ENCODE data around the gene AMPD1. TPM values are rescaled to one million over a fixed set of nuclear protein-coding genes. Genes with fewer than 3 reads are reported as not detected.
A peak's percentile ranks its signal among the peaks of the same experiment; 100 is the strongest.

The AMPD1 gene
- total and polyA plus RNA-seq, 4 donors, result 0.34 TPM; not detected in 3

DNA sequence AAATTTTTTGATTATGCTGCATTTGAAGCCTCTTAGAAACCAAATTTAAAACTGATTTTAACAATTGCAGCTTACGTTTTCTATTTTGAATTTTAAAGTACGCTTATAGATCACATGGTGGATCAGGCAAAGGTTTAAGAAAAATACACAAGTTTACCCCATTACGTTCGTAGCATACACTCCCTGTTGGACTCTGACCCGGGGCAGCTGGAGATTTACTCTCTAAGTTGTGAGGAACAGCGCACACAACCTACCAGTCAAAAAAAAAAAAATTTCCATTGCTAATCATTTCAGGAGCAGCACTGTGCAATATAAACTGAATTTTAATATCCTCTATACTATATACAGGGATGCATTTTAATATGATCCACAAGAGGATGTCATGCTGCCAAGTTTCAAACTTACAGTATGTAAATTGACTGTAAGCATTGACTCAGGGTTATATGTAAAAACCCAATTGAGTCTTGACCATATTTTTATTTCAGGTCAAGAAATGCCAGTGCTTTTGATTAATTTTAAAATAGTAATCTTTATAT is 42.0 kb upstream of the AMPD1 start:
- Histone ChIP-seq H3K27ac (ENCODE audit: low read depth in 1 of 2, low read length in 1 of 2) (no peak overlapping the region), H3K4me3 (no peak overlapping the region), H3K27me3 (ENCODE audit: control insufficient read depth in 3 of 3, insufficient read depth in 3 of 3, low read length in 2 of 3) (no peaks in the 10 kb centered on the region), H3K36me3 (ENCODE audit: control insufficient read depth in 4 of 4, insufficient read depth in 4 of 4, low read length in 4 of 4) (peaks cover 21 to 44% (median 32%) of the 10 kb centered on the region in 4 donors), H3K9ac (ENCODE audit: insufficient read depth in 1 of 2, low read length in 2 of 2) (no peak overlapping the region), H3K9me3 (ENCODE audit: control insufficient read depth in 4 of 4, insufficient read depth in 3 of 4, low read length in 3 of 4) (no peaks in the 10 kb centered on the region), H3K4me1 (ENCODE audit: control insufficient read depth in 5 of 5, insufficient read depth in 5 of 5, low read length in 5 of 5) (peaks cover 0 to 7% (median 0%) of the 10 kb centered on the region in 5 donors)
- TF ChIP-seq, protein P1, sequence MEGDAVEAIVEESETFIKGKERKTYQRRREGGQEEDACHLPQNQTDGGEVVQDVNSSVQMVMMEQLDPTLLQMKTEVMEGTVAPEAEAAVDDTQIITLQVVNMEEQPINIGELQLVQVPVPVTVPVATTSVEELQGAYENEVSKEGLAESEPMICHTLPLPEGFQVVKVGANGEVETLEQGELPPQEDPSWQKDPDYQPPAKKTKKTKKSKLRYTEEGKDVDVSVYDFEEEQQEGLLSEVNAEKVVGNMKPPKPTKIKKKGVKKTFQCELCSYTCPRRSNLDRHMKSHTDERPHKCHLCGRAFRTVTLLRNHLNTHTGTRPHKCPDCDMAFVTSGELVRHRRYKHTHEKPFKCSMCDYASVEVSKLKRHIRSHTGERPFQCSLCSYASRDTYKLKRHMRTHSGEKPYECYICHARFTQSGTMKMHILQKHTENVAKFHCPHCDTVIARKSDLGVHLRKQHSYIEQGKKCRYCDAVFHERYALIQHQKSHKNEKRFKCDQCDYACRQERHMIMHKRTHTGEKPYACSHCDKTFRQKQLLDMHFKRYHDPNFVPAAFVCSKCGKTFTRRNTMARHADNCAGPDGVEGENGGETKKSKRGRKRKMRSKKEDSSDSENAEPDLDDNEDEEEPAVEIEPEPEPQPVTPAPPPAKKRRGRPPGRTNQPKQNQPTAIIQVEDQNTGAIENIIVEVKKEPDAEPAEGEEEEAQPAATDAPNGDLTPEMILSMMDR (IDR thresholded peaks at IDR 0.05; ENCODE audit: control extremely low read depth, extremely low read depth), result no peak
- 95 to 97% methylated on average over 6 of the region's 6 CpGs for WGBS, 2 donors
- DNase-seq (no peak), ATAC-seq (ENCODE audit: insufficient read depth, low FRiP score) (no peak)

DNA sequence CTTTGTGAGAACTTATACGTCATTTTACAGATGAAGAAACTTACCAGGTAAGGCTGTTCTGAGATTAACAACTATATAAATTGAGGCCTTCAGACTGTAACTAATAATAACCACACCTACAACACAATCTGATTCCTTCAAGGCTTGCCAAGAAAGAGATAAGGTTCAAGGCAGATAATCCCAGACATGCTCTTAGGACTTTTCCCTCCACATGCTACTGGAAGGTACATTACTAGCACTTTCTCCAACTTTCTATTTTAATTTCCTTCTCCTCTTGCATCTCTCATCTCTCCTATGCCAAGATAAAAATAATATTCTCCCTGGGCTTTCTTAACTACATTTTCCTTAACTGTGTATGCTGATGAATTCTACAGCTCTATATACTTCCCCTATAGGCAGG is 40.1 kb upstream of the AMPD1 start:
- TF ChIP-seq, protein P1 (IDR thresholded peaks at IDR 0.05; ENCODE audit: control extremely low read depth, extremely low read depth), result no peak
- no peak for ATAC-seq (ENCODE audit: insufficient read depth, low FRiP score)
- peaks cover 21 to 51% (median 32%) of the 10 kb centered on the region in 4 donors for H3K36me3 ChIP-seq (ENCODE audit: control insufficient read depth in 4 of 4, insufficient read depth in 4 of 4, low read length in 4 of 4)

DNA sequence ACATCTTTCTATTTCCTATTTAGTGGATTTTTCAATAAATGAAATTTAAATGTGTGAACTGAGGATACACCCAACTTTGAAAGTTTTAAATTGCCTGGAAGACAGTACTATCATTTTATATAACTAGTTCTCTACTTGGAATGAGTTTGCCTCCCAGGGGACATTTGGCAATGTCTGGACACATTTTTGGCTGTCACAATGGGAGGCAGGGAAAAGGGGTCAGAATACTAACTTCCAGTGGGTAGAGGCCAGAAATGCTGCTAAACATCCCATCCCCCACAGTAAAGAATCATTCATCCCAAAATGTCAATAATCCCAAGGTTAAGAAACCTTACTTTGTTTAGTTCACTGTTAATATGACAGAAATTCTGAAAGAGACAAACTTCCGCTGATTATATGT is 34.4 kb upstream of the AMPD1 start:
- Histone ChIP-seq H3K4me1 (ENCODE audit: control insufficient read depth in 5 of 5, insufficient read depth in 5 of 5, low read length in 5 of 5) (peaks cover 0 to 4% (median 0%) of the 10 kb centered on the region in 5 donors), H3K36me3 (ENCODE audit: control insufficient read depth in 4 of 4, insufficient read depth in 4 of 4, low read length in 4 of 4) (peaks cover 25 to 72% (median 43%) of the 10 kb centered on the region in 4 donors), H3K27me3 (ENCODE audit: control insufficient read depth in 3 of 3, insufficient read depth in 3 of 3, low read length in 2 of 3) (no peaks in the 10 kb centered on the region), H3K27ac (ENCODE audit: low read depth in 1 of 2, low read length in 1 of 2) (no peak overlapping the region), H3K9me3 (ENCODE audit: control insufficient read depth in 4 of 4, insufficient read depth in 3 of 4, low read length in 3 of 4) (no peaks in the 10 kb centered on the region), H3K4me3 (no peak overlapping the region), H3K9ac (ENCODE audit: insufficient read depth in 1 of 2, low read length in 2 of 2) (no peak overlapping the region)
- DNase-seq (peak in 2 of 3 donors; percentile 7 to 12), ATAC-seq (ENCODE audit: insufficient read depth, low FRiP score) (no peak)
- TF ChIP-seq, protein P1 (IDR thresholded peaks at IDR 0.05; ENCODE audit: control extremely low read depth, extremely low read depth), result no peak
- WGBS, 2 donors, result 95 to 100% methylated on average over 1 of the region's 1 CpG

More for the DNA sequence above, 40.1 kb upstream of the AMPD1 start:
- Histone ChIP-seq H3K27ac (ENCODE audit: low read depth in 1 of 2, low read length in 1 of 2) (no peak overlapping the region), H3K9ac (ENCODE audit: insufficient read depth in 1 of 2, low read length in 2 of 2) (no peak overlapping the region), H3K4me1 (ENCODE audit: control insufficient read depth in 5 of 5, insufficient read depth in 5 of 5, low read length in 5 of 5) (peaks cover 0 to 4% (median 0%) of the 10 kb centered on the region in 5 donors), H3K4me3 (no peak overlapping the region), H3K27me3 (ENCODE audit: control insufficient read depth in 3 of 3, insufficient read depth in 3 of 3, low read length in 2 of 3) (no peaks in the 10 kb centered on the region), H3K9me3 (ENCODE audit: control insufficient read depth in 4 of 4, insufficient read depth in 3 of 4, low read length in 3 of 4) (no peaks in the 10 kb centered on the region)
- 97 to 98% methylated on average over 1 of the region's 1 CpG for WGBS, 2 donors
- DNase-seq, result no peak

DNA sequence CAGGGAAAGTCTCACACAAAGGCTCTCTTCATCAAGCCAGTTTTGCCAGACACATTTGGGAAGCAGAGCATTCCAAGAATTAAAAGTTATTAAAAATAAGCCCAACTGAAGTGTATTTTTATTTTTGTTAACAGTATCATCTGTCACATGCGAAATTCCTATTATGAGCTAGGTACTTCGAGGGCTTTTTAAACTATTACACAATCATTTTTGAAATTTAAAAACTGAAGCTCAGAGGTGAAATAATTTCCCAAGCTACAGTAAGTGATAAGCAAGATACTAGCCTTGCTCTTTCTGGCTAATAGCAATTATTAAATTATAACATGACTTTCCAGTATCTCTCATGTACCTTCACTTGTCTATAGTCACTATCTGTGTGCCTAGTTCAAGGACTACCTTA is 33.2 kb upstream of the AMPD1 start:
- no peak overlapping the region for H3K9ac ChIP-seq (ENCODE audit: insufficient read depth in 1 of 2, low read length in 2 of 2)
- H3K4me3 ChIP-seq, result no peak overlapping the region
- ATAC-seq (ENCODE audit: insufficient read depth, low FRiP score) (no peak), DNase-seq (no peak)
- peaks cover 26 to 78% (median 47%) of the 10 kb centered on the region in 4 donors for H3K36me3 ChIP-seq (ENCODE audit: control insufficient read depth in 4 of 4, insufficient read depth in 4 of 4, low read length in 4 of 4)
- peaks cover 0 to 7% (median 0%) of the 10 kb centered on the region in 5 donors for H3K4me1 ChIP-seq (ENCODE audit: control insufficient read depth in 5 of 5, insufficient read depth in 5 of 5, low read length in 5 of 5)
- H3K27me3 ChIP-seq (ENCODE audit: control insufficient read depth in 3 of 3, insufficient read depth in 3 of 3, low read length in 2 of 3), result no peaks in the 10 kb centered on the region
- H3K9me3 ChIP-seq (ENCODE audit: control insufficient read depth in 4 of 4, insufficient read depth in 3 of 4, low read length in 3 of 4), result no peaks in the 10 kb centered on the region
- 74 to 78% methylated on average over 2 of the region's 2 CpGs for WGBS, 2 donors
- TF ChIP-seq, protein P1 (IDR thresholded peaks at IDR 0.05; ENCODE audit: control extremely low read depth, extremely low read depth), result no peak
- H3K27ac ChIP-seq (ENCODE audit: low read depth in 1 of 2, low read length in 1 of 2), result no peak overlapping the region

Data from lung (tissue), 12 donors.